Right hindlimb (tissue), 1 donor: Measurements from ENCODE around the gene TINAG.

ENCODE experiments used
- DNase-seq: peaks from one replicate; pipeline ENCODE4 v3.0.0-alpha.2; 2018

The TINAG gene, protein sequence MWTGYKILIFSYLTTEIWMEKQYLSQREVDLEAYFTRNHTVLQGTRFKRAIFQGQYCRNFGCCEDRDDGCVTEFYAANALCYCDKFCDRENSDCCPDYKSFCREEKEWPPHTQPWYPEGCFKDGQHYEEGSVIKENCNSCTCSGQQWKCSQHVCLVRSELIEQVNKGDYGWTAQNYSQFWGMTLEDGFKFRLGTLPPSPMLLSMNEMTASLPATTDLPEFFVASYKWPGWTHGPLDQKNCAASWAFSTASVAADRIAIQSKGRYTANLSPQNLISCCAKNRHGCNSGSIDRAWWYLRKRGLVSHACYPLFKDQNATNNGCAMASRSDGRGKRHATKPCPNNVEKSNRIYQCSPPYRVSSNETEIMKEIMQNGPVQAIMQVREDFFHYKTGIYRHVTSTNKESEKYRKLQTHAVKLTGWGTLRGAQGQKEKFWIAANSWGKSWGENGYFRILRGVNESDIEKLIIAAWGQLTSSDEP

DNA sequence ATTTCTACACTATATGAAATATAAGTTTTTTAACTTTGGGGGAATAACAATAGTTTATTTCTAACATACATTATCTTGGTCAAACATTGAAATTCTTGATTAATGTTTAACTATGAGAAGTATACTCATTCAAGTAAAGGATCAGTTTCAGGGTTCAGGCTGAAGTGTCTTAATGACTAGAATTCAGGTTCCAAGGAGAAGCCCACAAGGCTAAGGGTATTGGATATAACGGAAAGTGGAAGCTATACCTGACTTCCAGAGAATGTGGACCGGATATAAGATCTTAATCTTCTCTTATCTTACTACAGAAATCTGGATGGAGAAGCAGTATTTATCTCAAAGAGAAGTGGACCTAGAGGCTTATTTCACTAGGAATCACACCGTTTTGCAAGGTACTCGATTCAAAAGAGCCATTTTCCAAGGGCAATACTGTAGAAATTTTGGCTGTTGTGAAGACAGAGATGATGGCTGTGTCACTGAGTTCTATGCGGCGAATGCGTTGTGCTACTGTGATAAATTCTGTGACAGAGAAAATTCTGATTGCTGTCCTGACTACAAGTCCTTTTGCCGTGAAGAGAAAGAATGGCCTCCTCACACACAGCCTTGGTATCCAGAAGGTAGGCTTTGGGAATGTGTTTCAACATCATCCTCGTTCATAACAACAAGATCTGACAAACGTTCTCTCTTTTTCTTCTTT lies at the start of gene TINAG:
TINAG (plus strand) TSS at position 153 of the 697 bp plus-strand sequence; CDS start at position 263, 110 bp downstream.
- no peak for DNase-seq

DNA sequence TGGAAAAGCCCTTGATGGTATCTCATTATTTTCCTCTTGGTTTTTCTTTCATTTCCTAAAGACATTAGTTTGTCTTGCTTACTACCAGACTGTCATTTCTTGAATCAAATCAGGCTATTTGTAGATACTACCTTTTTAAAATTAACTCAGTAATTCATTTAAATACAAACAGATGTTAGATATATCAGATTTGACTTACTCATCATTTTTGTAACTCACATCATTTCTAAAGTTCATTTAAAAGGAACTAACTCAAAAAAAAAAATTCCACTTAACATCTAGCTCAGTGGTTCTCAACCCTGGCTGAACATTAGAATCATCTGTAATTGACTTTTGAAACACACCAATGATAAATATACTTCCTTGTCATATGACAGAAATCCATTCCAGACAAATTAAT lies 48.2 kb upstream of the TINAG start:
- no peak for DNase-seq

DNA sequence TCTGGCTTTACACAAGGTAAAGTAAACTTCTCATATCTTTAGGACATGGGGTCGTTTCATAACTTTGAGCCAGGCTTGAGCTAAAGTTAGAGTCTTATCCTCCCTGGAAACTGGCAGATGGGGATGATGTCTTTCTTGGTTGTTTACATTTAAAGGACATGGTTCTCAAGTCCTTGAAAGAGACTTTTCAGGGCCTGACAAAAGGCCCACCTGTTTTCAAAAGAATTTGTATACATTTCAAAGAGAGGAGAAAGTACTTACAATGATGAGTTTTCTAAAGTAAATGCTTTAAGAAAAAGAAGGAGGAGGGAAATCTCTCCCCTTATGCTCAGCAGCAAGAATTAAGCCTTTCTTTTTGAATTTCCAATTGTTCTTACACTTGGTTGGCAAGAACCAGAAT lies 45.7 kb upstream of the TINAG start:
- no peak for DNase-seq

DNA sequence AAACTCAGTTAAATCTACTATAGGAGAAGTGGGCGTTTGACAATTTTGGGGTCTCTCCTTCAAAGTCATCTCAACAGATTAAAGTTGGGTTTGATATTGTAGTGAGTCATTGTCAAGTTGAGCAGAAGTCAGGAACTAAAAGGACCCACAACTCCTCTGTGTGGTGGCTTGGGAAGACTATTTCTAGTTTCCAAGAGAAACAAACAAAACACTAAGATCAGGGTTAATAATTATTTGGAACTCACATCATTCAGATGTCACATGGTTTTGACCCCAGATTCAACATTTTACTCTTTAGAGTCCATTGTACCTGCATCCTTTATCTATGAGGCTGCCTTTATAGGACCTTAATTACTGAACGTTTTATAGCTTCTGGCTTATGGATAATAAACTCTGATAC lies 45.3 kb upstream of the TINAG start:
- no peak for DNase-seq

DNA sequence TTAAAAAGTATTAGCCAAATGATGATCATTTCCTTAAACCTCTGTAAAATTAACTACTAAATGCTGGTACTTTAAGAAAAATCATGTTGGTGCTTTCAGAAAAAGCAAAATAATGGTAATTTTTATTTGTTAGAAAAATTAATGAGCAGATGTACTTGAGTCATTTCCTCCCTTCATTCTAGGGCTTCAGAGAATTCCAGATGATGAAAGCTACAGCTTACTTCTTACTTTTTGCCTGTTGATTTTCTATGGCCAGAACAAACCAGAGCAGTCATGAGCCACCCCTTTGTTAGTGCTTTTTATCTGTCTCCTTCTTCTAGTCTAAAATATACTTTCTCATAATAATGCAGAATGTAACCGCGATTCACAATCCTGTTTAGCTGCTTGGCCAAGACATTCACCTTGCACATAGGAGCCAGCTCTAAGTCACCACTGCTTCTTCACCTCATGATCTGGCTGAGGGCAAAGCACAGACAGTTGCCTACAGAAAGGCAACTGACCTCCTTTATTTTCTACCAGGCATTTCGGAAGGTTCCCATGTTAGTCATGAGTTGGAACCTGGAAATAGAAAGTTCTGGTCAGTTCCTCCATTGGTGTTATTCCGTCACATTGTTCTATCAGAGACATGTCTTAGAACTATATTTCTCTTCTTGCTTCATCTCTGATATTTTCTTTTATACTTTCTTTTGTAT lies 43.5 kb upstream of the TINAG start:
- no peak for DNase-seq

DNA sequence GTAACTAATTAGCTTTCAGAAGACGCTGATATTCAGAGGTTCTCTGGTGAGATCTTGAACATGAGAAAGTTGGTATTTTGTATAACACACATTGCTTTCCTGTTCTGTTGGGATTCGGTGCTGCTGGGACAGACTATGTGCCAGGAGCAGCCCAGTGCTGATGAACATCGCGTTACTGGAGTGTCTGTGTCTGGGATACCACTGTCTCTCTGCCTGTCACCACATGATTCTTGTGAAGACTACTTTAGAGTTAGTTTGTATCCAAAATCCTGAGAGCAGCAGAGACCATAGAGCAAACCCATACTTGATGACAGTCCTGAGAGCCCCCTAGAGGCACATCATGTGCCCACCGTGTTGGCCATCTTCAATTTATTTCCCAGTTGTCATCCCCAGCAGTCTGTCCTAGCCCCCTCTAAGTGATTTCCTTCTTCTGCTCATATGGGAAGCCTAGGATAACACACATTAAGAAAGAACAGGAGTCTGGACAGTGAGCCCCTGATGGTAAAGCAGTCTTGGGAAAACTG lies 41.8 kb upstream of the TINAG start:
- no peak for DNase-seq

DNA sequence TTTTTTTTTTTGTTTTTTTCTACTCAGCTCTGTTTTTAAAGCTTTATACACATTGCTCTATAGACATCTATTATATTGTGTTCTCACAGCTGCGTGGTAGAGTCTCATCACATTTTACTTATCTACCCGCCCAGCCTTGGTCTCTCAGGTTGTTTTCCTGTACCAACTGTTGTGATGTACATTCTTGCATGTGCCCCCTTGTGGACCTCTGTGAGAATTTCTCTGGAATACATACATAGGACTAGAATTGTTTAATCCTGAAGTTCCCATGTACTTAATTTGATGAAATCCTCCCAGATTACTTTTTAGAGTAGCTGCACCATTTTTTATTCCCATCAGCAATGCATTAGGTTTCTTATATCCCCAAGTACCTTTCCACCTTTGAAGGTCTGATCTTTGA lies 40.4 kb upstream of the TINAG start:
- no peak for DNase-seq

DNA sequence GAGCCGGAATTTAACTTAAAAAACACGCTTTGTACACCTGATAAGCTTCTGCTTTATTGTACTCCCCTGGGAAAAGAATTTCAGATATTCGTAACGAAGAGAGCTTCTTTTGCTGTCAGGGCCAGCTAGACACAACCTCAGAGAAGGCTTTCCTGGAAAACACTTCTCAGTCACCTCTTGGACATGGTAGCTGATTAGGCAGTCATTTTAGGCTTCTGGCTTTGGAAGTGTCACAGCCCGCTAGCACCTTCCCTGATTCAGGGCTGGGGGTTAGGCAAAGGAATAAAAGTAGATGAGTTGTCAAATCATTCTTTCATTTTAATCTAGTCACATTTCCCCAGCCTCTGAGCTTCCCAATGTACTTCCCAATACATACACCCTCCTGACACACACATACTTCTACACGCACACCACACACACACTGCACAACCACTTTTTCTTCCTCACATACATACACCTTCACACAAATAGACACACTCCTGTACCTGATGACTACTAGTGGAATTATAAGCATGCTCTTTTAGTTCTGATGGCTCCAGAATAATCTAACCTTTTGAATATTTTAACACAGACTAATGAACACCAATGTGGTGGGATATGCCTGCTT lies 34.9 kb upstream of the TINAG start:
- no peak for DNase-seq

DNA sequence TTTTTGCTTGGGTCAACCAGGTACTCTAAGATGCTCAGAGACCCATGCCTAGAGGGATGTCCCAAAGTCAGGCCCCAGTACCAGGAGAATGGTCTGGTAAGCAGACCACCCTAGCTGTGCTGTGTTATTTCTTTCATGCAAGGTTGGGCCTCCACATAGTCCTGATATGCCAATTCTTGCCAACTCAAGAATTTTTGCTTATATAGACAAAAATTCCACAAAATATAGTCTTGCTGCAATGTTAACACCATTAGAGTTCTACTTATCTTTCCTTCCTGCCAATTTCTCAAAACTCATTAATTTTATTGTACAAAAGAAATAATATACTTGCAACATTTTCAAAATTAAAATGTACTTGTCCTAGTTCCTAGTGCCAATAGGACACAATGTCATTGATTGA lies 33.9 kb upstream of the TINAG start:
- no peak for DNase-seq

DNA sequence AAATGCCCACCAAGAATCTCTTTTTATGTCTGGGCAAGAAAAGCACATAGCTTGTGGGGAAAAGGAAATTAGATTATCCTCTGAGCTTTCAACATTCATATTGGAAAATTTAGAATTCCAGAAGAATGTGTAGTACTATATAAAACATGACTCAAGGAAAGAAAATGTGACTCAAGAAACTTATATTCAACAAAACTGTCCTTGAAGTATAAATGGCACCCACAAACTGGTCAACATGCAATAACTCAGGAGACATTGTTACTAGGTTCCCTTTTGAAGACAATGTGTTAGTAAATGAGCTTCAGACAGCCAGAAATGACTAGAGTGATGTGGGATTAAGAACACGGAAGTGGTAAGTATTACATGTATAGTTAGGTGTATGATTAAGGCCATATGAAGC lies 26.1 kb upstream of the TINAG start:
- DNase-seq, result no peak

DNA sequence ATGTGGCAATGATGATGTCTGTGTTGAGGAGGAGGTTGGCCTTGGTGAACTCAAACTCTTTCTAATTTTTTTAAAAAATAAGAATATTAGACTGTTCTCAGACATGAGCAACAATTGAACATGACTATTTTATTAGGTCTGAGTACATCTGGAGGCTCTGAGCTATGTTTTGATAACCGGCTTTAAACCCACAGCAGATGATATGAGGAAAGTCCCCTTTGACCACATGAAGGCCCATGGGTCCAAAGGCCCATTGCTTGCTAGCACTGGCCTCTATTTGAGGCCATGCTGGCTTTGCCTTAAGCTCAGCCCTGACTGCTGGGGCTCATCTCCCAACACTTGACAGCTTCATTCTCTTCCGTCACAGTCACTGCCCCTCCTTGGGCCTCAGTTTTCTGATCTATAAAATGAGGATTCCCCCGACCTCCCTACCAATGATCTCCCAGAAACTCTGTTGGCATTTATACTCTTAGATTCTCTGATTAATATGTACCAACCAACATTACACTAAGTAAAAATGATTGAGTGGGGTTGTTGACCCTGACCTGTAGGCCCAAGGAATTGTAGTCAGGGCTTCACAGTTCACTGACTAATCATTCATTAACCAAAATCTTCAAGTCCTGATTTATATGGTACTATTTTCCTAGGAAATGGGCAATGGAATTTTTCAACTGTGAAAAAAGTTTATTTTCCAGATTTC lies 23.9 kb upstream of the TINAG start:
- no peak for DNase-seq

DNA sequence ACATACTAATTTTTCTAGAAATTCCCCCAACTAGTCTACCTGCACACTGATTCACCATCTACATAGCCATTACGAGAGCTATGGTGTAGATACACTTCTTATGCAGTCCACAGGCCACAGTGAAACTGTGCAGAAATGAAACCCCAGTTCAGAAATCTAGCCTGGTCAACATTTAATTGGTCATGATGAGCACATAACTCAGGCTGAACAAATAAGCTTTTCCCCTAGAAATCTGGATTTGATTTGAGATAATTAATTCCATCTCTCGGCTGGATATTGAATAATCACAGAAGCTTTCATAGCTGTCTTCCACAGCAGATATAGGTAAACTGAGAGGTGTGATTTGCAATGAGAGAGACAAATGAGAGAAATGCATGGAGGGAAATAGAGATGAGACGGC lies 22.6 kb upstream of the TINAG start:
- DNase-seq, result no peak

DNA sequence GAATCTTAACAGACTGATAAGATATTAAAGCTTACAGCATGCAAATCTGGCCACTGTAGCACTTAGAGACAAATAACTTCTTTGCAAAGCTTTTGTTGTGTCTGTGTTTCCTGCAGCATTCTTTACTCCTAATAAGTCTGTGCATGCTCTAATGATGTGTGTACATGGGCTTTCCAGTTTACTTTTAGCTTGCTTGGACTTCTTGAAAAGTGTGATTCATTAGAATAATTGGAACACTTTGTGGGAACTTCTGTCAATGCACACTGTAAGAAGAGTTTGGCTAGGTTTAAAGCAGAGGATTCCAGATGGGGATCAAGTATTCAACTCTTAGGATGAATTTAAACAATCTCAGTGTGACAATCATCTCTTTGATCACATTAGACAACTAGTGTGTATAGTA lies 22.1 kb upstream of the TINAG start:
- DNase-seq, result no peak

DNA sequence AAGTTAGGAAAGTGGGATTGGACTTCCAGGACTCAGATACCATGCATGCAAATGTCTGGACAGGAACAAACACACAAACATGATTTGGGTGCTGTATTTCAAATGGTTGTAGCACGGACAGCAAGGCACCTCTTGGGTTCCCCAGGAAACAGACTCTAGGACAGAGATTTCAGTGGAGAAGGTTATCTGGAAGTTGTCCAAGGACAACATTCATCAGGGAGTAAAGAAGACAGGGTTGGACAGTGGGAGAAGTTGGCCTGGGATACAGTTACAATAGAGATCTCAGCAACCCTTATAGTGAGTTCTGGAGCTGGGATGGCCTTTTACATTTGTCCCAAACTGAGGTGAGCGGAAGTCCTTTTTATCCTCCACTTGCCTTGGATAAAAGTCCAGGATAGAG lies 19.8 kb upstream of the TINAG start:
- no peak for DNase-seq

DNA sequence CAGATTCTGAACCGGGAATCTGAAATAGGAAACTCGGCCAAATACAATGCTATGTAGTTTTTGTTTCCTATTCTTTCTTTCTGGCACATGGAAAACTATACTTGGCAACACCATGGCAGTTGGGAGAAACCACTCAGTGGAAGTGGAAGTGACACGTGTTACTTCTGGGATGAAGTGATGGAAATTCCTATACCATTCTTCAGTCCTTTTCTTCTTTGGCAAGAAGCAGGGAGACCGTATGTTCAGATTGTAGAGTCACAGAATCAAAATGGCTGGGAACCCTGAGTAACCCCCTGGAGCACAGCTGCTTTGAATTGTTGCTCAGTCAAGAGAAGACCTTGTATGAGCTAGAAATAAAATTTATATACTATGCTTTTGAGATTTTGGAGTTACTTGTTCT lies 18.8 kb upstream of the TINAG start:
- DNase-seq, result no peak

DNA sequence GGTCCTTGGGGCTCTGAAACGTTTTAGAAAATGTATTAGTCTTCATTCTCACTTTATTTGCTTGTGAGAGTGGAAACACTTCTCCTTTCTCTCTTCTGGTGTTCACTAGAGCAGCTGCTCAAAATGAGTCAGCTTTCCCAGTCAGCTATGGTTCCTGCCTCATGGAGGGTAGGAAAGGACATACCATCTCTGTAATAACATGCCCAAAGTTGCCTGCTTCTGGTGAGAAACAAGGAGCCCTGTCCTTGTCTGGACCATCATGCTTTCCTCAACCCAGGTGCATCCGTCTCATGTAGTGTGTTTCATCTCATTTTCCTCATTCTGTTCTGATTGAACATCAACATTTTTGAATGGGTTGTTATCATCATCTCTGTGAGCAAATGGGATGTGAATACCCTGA lies 17.1 kb upstream of the TINAG start:
- DNase-seq, result no peak

DNA sequence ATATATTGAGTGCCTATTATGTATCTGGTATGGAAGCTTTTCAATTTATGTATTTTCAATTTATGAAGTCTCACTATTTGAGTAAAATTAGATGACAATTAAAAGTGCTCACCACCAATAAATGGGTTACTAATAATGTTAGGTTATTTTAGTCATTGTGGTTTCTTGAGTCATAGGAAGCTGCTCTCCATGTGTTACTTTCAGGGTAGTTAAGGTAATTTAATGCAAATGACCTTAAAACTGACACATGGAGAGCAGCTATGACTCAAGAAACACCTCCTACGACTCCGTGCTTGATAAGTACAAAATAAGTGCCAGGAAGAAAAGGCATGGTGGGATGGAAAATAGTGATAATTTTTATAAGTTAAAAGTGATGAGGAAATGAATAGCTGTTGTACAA lies 16.5 kb upstream of the TINAG start:
- DNase-seq, result no peak

DNA sequence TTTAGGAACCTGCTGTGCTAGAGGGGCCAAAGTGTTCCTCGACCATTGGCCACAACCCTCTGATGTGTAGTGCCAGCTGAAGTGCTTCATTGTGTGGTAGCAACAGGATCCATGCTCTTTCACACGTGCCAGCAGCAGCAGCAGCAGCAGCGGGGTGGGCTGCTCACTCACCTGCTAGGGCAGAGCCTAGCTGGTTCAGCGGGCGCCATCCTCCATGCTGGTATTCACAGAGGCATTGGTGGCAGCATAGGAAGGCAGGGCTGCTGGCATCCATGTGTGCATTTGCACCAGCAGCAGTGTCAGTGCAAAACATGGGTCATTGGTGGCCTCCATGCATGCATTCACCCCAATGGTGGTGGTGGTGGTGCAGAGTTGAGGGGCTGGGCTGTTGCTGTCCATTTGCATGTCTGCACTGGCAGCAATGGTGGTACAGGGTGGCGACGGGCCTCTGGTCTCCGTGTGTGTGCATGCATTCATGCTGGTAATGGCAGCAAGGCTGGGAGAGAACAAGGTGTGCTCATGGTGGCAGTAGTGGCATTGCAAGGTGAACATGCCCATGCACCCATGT lies 13.2 kb upstream of the TINAG start:
- no peak for DNase-seq

DNA sequence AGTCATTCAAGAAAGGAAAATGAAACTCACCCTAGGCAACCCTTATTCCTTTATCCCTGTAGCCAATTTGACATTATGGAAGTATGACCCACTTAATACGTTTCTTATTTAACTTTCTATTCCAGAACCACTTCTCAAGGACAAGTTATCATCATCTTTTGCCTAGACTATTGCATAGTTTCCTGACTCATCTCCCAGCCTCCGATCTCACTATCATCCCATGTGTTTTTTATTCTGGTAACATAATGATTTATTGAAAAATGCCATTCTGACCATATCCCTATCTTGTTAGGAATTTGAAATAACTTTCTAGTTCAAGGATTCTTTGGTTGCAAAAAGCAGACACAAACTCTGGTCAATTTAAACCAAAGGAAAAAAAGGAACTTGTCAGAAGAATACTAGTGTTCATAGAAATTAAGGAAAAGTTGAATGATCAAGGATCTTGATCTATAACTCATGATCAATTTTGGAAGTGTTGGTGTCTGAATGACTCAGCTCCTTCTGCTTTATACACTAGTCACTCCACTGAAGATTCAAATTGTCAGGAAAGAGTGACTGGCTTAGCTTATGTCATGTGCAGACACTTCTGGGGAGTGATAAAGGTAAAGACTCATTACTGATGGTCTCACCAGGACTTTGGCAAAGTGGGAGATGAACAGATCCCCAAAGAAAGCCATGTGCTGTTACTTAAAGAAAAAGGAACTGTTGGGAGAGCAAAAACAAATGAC lies 8.5 kb upstream of the TINAG start:
- DNase-seq, result no peak

DNA sequence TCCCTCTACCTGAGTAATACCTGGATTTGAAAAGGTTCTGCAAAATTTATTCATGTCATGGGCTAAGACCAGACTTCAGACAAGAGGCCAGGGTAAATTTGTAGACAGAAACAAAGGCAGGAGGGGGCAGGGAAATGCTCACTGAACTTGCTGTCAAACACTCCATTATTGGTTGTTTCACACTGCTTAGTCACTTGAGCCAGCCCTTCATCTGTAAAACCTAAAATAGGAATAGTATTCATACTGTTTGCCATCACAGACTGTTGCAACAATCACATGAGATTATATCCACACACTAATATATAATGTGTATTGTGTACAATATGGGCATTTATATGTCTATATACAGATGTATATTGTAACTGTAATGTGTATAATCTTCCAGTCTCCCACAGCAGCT lies 6.5 kb upstream of the TINAG start:
- DNase-seq, result no peak

DNA sequence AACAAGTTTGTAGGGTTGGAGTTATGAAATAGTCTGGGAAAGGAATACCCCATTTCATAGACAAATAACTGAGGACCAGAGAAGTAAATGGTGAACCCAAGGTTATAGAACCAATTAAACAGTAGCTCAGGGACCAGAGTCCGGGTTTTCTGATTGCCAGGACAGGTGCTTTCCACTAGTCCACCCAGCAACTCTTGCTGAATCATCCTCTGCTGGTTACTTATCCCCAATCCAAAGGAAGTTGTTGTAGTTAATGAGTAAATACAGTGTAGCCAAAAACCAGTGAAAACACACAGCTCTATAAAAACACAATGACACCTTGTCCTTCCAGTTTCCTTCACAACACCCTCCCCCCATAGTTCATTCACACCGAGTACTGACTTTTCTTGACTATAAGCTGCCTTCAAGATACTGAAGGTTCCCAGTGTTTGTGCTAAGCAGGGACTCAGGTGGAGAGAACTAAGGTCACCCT lies 766 bp upstream of the TINAG start:
- no peak for DNase-seq
